Measurements from ENCODE around the gene SCNN1G.
A peak's percentile ranks its signal among the peaks of the same experiment; 100 is the strongest.

The SCNN1G gene

GRCh38 chr16:23149993-23150364, 32.6 kb upstream of the SCNN1G start:
- no peak for DNase-seq (ENCODE audit: low read depth in 2 of 3, low spot score in 1 of 3)

DNA sequence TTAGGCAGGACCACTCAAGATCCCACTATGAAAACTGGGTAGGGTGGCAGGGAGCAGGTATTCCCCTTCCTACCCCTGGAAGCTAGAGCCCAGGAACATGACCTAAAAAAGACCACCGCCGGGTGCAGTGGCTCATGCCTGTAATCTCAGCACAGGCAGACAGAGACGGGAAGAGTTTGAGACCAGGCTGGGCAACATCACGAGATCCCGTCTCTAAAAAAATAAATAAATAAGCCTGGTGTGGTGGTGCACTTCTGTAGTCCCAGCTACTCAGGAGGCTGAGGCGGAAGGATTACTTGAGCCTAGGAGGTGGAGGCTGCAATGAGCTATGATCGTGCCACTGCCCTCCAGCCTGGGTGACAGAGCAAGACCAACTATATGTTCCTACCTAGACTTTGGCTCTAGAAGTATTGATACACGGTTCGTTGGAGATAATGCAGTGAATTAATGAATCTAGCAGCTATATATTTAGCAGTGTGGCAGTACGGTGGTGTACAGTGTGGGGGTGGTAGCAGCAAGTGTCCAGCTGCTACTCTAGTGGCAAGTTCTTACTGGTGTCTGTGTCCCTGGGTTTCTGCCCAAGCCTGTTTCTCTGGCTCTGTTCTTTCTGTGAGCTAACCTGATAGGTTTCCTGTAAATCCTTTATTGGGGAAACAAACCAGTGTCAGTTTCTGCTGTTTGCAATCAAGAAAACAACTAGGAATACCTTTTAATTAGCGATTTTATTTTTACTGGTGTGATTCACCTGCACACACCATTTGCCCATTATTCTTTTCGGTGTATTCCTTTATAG, 30.0 kb upstream of the SCNN1G start:
- DNase-seq (ENCODE audit: low read depth in 2 of 3, low spot score in 1 of 3): no peak

DNA sequence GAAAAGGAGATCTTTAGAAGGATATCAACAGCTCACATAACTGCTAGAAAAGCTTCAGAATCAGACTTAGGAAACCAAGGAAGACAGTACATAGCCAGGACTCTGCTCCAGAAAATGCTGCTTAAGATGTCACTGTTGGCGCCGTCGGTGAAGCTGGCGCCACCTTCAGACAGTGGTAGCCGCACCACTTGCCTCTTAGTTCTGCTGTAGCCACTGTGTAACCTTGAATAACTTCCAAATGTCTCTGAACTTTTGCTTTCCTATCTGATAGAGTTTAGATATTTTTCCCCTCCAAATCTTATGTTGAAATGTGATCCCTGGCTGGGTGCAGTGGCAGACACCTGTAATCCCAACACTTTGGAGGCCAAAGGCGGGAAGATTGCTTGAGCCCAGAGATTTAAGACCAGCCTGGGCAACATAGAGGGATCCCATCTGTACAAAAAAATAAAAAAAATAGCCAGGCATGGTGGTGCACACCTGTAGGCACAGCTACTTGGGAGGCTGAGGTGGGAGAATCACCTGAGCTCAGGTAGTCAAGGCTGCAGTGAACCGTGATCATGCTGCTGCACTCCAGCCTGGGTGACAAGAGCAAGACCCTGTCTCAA, 27.0 kb upstream of the SCNN1G start:
- no peak for DNase-seq (ENCODE audit: low read depth in 2 of 3, low spot score in 1 of 3)

GRCh38 chr16:23156110-23156509, 26.4 kb upstream of the SCNN1G start:
- DNase-seq (ENCODE audit: low read depth in 2 of 3, low spot score in 1 of 3): no peak

GRCh38 chr16:23156946-23157460, 25.5 kb upstream of the SCNN1G start:
- no peak for DNase-seq (ENCODE audit: low read depth in 2 of 3, low spot score in 1 of 3)

- DNase-seq (ENCODE audit: low read depth in 2 of 3, low spot score in 1 of 3): no peak
These were observed 24.4 kb upstream of the SCNN1G start for GRCh38 chr16:23158114-23158513.

GRCh38 chr16:23160082-23160481, 22.5 kb upstream of the SCNN1G start:
- DNase-seq (ENCODE audit: low read depth in 2 of 3, low spot score in 1 of 3): no peak

GRCh38 chr16:23160574-23160973, 22.0 kb upstream of the SCNN1G start:
- DNase-seq (ENCODE audit: low read depth in 2 of 3, low spot score in 1 of 3): no peak

DNA sequence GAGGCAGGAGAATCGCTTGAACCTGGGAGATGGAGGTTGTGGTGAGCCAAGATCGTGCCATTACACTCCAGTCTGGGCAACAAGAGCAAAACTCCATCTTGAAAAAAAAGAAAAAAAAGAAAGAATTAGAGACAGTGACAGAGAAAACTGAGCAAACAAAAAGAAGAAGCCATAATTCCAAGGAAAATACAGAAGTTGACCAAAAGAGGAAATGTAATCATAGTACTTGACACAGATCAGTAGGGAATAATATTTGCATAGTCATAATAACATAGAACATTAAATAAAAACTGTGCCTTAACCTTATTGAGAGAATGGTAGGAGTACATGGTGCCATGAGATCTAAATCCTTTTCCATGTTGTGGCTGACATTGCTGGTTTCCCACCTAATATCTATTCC, 18.6 kb upstream of the SCNN1G start:
- DNase-seq (ENCODE audit: low read depth in 2 of 3, low spot score in 1 of 3): no peak

- DNase-seq (ENCODE audit: low read depth in 2 of 3, low spot score in 1 of 3): no peak
These were observed 17.8 kb upstream of the SCNN1G start for GRCh38 chr16:23164736-23165135.

- DNase-seq (ENCODE audit: low read depth in 2 of 3, low spot score in 1 of 3): no peak
These were observed 10.0 kb upstream of the SCNN1G start for GRCh38 chr16:23172583-23172982.

- no peak for DNase-seq (ENCODE audit: low read depth in 2 of 3, low spot score in 1 of 3)
These were observed 9.6 kb upstream of the SCNN1G start for GRCh38 chr16:23172994-23173393.

DNA sequence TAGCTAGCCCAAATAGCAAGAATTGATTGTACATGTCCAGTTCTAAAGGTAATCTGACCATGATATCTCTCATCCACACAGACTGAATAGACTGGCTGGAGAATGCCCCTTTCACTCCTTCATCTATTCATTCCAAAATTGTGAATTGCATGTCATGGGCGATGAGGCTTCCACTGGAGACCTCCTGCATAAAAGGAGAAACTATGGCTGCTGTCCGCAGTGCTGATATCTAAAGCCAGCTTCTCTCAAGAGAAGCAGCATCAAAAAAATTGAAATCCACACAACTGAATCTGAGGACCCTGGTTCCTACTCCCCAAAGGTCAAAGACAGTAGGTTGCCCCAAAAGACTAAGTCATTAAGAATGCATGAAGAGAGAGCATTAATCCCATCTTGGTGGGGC, 7.9 kb upstream of the SCNN1G start:
- DNase-seq (ENCODE audit: low read depth in 2 of 3, low spot score in 1 of 3): no peak

DNA sequence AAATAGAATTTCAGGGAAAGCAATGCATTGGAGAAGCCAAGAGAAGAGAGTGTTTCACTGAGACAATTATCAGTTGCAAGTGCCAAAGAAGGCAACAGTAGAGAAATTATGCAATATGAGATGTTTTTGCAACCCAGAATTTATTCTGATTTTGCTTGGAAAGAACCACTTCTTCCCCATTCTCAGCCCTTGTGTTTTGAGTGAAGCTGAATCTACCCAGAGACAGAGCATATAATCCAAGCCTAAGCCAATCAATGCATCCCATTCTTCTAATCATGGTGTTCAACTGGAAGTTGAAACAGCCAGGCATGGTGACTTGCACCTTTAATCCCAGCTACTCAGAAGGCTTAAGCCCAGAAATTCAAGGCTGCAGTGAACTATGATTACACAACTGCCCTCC, 6.9 kb upstream of the SCNN1G start:
- DNase-seq (ENCODE audit: low read depth in 2 of 3, low spot score in 1 of 3): no peak

GRCh38 chr16:23181506-23181905, 1.0 kb upstream of the SCNN1G start:
- no peak for DNase-seq (ENCODE audit: low read depth in 2 of 3, low spot score in 1 of 3)

- peak; percentile 62 to 68 (median 66) for DNase-seq (ENCODE audit: low read depth in 2 of 3, low spot score in 1 of 3)
These were observed 303 bp upstream of the SCNN1G start for GRCh38 chr16:23182206-23182678.

DNA sequence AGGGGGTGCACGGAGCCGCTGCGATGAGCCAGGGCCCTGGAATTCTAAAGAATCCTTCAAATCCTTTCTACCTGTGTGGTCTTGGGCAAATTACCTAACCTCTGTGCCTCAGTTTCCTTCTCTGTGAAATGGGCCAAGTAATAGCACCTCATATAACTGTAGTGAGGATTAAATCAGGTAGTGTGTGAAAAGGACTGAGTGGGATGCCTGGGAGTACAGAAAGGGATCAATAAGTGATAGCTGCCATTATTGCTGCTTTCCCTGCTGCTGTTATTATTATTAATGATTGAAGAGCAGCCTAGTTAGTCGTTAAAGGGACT, 958 bp downstream of the SCNN1G start:
- no peak for DNase-seq (ENCODE audit: low read depth in 2 of 3, low spot score in 1 of 3)

DNA sequence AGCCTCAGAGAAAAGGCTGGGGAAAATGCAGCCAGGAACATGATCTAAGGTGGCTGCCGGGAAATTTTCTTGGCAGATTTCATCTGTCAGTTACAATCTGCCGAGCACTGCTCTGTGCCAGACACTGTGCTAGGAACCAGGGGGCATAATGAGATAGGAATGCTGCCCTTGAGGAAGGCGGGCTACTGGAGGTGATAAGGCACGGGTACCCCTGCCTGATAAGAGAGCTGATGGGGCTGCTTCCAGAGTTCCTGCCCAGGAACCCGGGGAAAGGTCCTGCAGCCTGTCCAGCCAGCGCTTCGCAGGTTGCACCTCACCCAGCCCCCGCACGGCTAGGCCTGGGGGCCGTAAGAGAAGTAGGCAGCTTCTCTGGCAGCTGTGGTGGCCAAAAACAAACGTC, 3.1 kb downstream of the SCNN1G start:
- no peak for DNase-seq (ENCODE audit: low read depth in 2 of 3, low spot score in 1 of 3)

DNA sequence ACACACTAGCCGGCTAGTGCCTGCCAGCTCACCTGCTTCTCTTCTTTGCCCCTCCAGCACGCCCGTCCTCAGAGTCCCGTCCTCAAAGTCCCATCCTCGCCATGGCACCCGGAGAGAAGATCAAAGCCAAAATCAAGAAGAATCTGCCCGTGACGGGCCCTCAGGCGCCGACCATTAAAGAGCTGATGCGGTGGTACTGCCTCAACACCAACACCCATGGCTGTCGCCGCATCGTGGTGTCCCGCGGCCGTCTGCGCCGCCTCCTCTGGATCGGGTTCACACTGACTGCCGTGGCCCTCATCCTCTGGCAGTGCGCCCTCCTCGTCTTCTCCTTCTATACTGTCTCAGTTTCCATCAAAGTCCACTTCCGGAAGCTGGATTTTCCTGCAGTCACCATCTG, 3.6 kb downstream of the SCNN1G start:
- no peak for DNase-seq (ENCODE audit: low read depth in 2 of 3, low spot score in 1 of 3)

DNA sequence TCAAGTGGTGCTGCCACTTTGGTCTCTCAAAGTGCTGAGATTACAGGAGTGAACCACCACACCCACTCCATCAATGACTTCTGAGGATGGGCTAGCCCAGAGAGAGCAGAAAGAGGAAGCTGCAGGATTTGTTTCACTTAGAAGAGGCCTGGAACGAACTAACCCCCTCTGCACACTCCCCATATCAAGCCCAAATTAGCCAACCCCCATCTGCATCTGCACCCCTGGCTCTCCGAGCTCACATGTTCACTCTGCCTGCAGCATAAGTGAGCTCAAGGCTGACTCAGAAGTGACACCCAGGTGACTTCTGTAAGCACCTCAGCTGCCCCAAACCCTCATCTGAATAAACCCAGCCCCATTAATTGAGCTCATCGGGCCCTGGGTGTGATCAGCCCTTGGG, 4.8 kb downstream of the SCNN1G start:
- DNase-seq (ENCODE audit: low read depth in 2 of 3, low spot score in 1 of 3): no peak

GRCh38 chr16:23188911-23189310, 6.4 kb downstream of the SCNN1G start:
- no peak for DNase-seq (ENCODE audit: low read depth in 2 of 3, low spot score in 1 of 3)

GRCh38 chr16:23194497-23195221, 12.1 kb downstream of the SCNN1G start:
- no peak for DNase-seq (ENCODE audit: low read depth in 2 of 3, low spot score in 1 of 3)
